Nephron (organoid): ENCODE data around the gene LGR4.

Experiments
- H3K27ac Mint-ChIP-seq, 3 experiments: 2 replicates each; pipeline ENCODE4 v1.8.0; 2020; ENCODE audit warnings: mixed read lengths in 3 of 3, mild to moderate bottlenecking in 2 of 3, moderate library complexity in 1 of 3
- H3K27me3 Mint-ChIP-seq: 2 replicates; pipeline ENCODE4 v1.8.0; 2021; ENCODE audit warnings: low read depth, mild to moderate bottlenecking, moderate library complexity, mixed read lengths
- H3K36me3 Mint-ChIP-seq: 2 replicates; pipeline ENCODE4 v1.8.0; 2020; ENCODE audit warnings: low read depth, mixed read lengths
- H3K4me1 Mint-ChIP-seq: 2 replicates; pipeline ENCODE4 v1.8.0; 2020; ENCODE audit warnings: mixed read lengths
- H3K4me3 Mint-ChIP-seq, 3 experiments: 2 replicates each; pipeline ENCODE4 v1.8.0; 2020; ENCODE audit warnings: mild to moderate bottlenecking in 3 of 3, mixed read lengths in 3 of 3, moderate library complexity in 2 of 3
- H3K9me3 Mint-ChIP-seq: 2 replicates; pipeline ENCODE4 v1.8.0; 2020; ENCODE audit warnings: mixed read lengths
- TF ChIP-seq, protein P1 (sequence below), 3 experiments: fragments of 200-600 bp; sonication (generic); IDR thresholded peaks; one replicate each; pipeline ENCODE4 v1.5.0; 2021; ENCODE audit warnings: antibody characterized with exemption in 3 of 3; ENCODE audit not compliant: unreplicated experiment in 3 of 3

The LGR4 gene

DNA sequence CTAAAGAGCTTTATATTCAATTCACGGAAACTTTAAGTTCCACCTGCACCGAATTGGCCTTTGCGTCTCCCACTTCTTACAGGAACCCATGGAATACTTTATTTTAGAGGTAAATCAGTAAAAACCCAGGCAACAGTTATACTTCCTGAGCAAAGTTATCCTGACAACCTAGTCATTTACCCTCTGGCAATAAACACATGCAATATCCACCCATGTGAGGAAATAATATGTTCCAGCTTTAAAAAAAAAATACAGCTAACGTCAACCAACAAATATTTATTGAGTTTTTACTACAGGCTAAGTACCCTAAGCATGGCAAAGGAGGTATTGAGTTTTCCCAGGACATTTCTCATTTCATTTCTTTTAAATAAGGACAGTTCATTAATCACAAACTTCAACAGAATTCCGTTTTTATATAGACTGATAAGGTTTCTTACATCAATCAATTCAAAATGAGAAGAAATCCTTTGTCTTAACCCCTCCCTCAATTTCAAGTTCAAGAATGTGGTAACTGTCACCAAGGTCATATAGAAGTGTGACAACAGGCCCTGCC lies 71.2 kb downstream of the LGR4 start:
- Mint-ChIP-seq H3K27me3 (no peaks in the 10 kb centered on the region), H3K4me3 (no peak overlapping the region)

DNA sequence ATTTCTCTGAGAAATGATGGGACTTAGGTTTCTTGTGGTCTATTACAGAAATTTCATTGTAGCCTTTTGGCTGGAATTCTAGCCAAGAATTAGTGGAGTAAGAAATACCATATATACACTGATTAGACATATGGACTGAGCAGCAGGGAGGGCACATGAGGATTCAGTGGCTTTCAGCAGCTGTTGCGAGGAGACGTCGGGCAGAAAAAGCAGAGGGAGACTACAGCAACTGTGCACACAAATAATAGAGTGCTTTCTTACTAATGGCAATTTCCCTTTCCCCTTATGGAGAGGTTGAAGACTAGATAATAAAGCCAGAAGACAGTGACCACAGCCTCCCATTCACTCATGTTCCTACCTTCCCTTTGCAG lies 74.2 kb downstream of the LGR4 start:
- H3K36me3 Mint-ChIP-seq, result peaks cover 23% of the 10 kb centered on the region
- H3K9me3 Mint-ChIP-seq, result no peaks in the 10 kb centered on the region
- H3K4me1 Mint-ChIP-seq, result peaks cover 48% of the 10 kb centered on the region
- no peak overlapping the region for H3K4me3 Mint-ChIP-seq
- peak overlapping the region; percentile 76 to 92 (median 88) for H3K27ac Mint-ChIP-seq
- no peaks in the 10 kb centered on the region for H3K27me3 Mint-ChIP-seq
- TF ChIP-seq, protein P1, sequence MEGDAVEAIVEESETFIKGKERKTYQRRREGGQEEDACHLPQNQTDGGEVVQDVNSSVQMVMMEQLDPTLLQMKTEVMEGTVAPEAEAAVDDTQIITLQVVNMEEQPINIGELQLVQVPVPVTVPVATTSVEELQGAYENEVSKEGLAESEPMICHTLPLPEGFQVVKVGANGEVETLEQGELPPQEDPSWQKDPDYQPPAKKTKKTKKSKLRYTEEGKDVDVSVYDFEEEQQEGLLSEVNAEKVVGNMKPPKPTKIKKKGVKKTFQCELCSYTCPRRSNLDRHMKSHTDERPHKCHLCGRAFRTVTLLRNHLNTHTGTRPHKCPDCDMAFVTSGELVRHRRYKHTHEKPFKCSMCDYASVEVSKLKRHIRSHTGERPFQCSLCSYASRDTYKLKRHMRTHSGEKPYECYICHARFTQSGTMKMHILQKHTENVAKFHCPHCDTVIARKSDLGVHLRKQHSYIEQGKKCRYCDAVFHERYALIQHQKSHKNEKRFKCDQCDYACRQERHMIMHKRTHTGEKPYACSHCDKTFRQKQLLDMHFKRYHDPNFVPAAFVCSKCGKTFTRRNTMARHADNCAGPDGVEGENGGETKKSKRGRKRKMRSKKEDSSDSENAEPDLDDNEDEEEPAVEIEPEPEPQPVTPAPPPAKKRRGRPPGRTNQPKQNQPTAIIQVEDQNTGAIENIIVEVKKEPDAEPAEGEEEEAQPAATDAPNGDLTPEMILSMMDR (IDR thresholded peaks at IDR 0.05; ENCODE audit: unreplicated experiment in 3 of 3), result no peak

More for the DNA sequence above, 71.2 kb downstream of the LGR4 start:
- peaks cover 30% of the 10 kb centered on the region for H3K36me3 Mint-ChIP-seq
- TF ChIP-seq, protein P1 (IDR thresholded peaks at IDR 0.05; ENCODE audit: unreplicated experiment in 3 of 3), result no peak
- no peaks in the 10 kb centered on the region for H3K9me3 Mint-ChIP-seq
- H3K4me1 Mint-ChIP-seq, result peaks cover 26% of the 10 kb centered on the region
- H3K27ac Mint-ChIP-seq, result peak overlapping the region in 1 of 3 experiments; percentile 4

DNA sequence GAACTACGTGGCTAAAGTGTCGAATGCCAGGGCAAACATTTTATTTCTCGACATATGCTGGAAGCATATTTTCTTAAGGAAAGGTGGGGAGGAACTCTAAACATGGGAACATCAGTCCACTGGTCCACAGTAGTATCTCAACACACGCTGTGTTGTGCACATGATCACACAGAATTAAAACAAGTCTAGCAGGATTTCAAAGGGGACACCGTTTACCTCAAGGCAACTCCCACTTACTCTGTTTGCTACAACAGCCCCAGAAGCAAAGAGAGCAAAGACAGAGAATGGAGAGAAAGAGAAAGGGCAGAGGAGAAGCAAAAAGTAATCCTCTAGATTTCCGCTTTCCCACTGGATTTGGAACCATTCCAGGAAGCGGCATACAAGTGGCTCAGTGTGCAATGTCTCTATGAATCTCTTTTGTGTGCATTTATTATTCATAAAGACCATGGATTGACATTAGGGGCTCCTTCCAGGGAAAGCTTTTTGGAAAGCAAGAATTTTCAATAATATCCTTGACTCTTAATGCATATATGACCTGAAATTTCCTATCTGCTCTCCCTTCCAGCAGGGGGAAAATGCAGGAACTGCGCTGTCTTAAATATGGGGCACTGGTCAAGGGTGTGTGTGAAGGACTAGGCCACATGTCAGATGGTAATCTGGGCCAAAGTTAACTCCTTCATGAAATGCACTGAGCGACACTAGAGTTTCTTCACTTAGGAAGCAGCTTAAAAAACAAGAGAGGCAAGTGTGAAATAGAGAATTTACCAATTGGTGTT lies 74.8 kb downstream of the LGR4 start:
- Mint-ChIP-seq H3K27ac (peak overlapping the region; percentile 85 to 92 (median 88)), H3K4me1 (peaks cover 54% of the 10 kb centered on the region), H3K27me3 (no peaks in the 10 kb centered on the region), H3K4me3 (peak overlapping the region in 1 of 3 experiments; percentile 33), H3K36me3 (peaks cover 22% of the 10 kb centered on the region), H3K9me3 (no peaks in the 10 kb centered on the region)
- TF ChIP-seq, protein P1 (IDR thresholded peaks at IDR 0.05; ENCODE audit: unreplicated experiment in 3 of 3), result no peak

DNA sequence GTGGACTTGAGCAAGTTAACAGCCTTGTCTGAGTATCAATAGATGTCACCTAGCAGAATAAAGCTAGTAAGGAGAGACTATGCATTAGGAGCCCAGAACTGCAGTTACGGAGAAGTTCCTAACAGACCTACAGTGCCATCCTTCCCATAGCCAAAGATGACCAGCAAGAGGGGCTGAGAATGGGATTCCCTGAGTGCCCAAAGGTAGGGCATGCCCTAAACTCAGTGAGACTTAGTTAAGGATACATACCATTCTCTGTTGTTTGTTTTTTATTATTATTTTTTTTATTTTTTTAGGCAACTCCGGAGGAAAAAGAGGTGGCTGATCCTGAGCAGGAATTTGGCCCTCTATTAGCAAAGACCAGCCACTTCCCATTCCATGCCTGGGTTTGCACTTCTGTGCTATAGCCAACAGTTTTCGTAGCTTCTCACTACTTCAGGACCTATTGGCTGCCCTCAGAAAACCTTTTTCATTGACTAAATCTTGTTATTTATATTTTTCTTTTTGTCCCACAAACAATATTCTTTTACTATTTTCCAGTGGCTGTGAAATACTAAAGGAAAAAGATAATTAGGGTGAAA lies 76.2 kb downstream of the LGR4 start:
- Mint-ChIP-seq H3K36me3 (peaks cover 11% of the 10 kb centered on the region), H3K9me3 (no peaks in the 10 kb centered on the region), H3K4me1 (peaks cover 67% of the 10 kb centered on the region), H3K27ac (peak overlapping the region; percentile 94 to 96 (median 95)), H3K27me3 (no peaks in the 10 kb centered on the region), H3K4me3 (peak overlapping the region in 2 of 3 experiments; percentile 5 to 13)
- TF ChIP-seq, protein P1 (IDR thresholded peaks at IDR 0.05; ENCODE audit: unreplicated experiment in 3 of 3), result no peak

DNA sequence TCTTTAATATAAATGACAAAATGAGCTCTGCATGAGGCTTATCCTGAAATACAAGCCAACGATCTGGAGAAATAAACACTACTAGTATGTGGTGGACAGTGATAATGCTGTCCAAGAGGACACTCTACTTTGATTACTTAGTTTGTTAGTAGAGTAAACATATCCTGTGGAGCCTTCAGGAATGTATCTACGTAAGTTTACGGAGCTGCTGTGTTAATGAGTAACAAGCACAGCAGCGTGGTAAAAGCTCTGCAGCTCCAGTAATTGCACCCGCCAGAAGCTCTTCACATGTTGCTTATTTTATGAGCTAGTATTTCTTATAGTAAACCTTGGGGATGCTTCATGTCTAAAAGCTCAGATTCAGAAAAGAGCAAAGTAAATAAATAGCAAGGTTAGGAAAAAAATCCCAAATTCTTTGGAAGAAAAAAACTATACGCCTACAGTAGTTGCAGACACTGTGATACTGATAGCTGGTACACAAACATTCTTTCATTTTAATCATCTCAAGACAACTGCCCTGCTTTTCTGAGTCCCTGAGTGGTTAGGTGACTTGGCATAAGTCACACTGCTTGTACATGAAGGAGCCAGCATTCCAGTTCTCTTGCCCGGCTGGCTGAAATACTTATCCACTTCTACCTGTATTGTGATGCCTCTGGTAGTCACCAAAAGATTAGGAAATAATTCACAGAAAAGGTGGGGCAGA lies 76.9 kb downstream of the LGR4 start:
- Mint-ChIP-seq H3K36me3 (peaks cover 11% of the 10 kb centered on the region), H3K27ac (peak overlapping the region; percentile 94 to 96 (median 95)), H3K4me1 (peaks cover 70% of the 10 kb centered on the region), H3K4me3 (peak overlapping the region; percentile 36 to 44 (median 36)), H3K27me3 (no peaks in the 10 kb centered on the region), H3K9me3 (no peaks in the 10 kb centered on the region)
- TF ChIP-seq, protein P1 (IDR thresholded peaks at IDR 0.05; ENCODE audit: unreplicated experiment in 3 of 3), result no peak
